IPS-11a (cell line): Measurements from ENCODE around the gene RBM39.
"Not testable (repeated sequence)": the region's sequence is repeated elsewhere in the genome, so short reads cannot be mapped to it uniquely, and the experiment has no call there.

Experiments
- H3K4me3 ChIP-seq: one replicate; pipeline ENCODE4 v1.5.1; 2013; ENCODE audit warnings: low read depth, low read length, control low read depth

RBM39 gene

DNA sequence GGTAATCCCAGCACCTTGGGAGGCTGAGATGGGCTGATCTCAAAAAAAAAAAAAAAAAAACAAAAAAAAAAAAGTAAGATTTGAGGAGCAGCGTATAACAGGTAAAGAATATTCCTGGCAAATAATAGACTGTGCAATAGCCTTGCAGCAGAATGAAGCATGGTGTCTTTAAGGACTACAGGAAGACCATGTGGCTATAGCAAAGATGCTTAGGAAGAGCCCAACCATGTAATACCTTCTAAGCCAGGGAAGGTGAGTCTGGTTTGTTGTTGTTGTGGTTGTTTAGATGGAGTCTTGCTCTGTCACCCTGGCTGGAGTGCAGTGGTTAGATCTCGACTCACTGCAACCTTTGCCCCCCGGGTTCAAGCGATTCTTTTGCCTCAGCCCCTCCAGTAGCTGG lies 14.3 kb upstream of the RBM39 start:
- no peak overlapping the region for H3K4me3 ChIP-seq

DNA sequence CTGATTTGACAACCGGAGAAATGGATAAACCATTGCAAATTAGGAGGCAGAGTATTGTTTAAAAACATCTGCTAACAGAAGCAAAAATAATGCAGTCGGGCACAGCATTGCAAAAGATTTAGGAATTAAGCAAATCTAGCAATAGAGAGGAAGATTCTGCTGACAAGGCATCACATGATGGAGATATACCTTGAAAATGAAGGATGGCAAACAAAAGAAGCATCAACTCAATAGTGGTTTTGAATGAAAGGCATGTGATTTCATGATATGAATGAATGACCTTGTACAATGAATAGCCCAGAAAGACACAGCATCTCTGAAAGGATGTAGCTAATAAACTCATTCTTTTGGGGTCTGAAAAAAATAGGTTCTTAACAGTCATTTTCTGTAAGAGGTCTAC lies 8.6 kb upstream of the RBM39 start:
- H3K4me3 ChIP-seq, result no peak overlapping the region

DNA sequence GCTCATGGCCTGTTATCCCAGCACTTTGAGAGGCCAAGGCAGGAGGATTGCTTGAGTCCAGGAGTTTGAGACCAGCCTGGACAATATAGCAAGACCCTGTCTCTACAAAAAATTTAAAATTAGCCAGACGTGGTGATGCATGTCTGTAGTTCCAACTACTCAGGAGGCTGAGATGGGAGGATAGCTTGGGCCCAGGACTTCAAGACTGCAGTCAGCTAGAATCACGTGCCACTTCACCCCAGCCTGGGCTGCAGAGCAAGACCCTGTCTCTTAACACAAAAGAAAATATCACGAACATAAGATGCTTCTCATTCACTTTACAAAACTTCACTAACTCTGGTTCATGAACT lies 2.4 kb upstream of the RBM39 start:
- not testable (repeated sequence) for H3K4me3 ChIP-seq

DNA sequence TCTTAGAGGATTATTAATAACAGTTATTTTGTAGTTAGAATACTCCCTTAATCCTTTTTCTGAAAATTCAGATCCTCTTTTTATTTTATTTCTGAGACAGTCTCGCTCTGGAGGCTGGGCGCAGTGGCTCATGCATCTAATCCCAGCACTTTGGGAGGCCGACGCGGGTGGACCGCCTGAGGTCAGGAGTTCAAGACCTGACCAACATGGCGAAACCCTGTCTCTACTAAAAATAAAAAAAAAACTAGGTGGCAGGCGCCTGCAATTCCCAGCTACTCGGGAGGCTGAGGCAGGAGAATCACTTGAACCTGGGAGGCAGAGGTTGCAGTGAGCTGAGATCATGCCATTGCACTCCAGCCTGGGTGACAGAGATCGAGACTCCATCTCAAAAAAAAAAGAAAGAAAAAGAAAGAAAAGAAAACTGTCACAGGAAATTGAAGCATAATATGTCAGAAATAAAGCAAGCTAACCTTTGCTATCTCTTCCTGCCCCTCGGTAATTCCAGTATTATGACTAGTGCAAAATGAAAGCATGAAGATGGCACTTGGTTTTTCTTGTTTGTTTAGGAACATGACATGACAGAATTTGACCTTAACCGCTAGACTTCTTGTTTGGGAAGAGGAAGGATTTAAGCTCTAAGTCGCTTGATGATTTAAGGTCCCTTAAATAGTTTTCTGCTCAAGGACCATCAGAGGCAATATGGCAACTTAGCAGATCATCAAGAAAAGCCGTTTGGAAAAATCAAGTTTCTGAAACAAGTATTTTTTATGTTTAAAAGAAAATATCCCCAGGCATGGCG lies 1.8 kb upstream of the RBM39 start:
- no peak overlapping the region for H3K4me3 ChIP-seq

DNA sequence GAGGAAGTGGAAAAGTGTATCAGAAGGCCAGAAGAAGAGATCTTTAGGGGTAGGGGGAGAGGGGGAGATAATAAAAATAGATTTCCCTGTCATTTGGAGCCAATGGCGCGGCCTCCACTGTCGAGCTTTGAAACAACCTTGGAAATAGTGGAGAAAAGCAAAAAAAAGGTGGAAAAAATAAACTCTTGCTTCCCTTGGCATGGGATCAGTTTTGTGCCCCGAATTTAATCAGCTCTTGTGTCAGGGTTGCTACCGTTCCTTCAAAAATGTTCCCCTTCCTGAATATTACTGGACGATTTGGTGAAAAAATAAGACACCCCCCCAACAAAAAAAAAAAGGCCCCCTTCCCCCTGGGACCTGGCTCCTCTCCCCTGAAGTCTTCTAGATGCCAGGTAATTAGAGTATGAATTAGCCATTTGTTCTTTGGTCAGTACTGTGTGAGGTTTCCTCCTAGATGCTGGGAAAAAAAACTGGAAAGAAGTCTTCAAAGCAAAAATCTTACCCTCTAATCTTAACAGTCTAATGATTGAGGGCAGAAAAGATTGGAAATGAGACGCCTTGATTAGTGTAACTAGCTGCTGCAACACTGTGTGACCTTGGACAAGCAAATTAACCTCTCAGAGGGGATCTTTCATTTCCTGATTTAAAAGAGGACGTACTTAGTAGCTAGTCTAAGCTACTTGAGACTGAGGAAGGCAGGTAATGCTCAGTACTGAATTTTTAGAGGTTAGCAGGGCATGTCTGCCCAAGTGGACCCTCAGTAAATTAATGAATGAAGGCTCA lies 872 bp upstream of the RBM39 start:
- H3K4me3 ChIP-seq, result peak overlapping the region; percentile 55

DNA sequence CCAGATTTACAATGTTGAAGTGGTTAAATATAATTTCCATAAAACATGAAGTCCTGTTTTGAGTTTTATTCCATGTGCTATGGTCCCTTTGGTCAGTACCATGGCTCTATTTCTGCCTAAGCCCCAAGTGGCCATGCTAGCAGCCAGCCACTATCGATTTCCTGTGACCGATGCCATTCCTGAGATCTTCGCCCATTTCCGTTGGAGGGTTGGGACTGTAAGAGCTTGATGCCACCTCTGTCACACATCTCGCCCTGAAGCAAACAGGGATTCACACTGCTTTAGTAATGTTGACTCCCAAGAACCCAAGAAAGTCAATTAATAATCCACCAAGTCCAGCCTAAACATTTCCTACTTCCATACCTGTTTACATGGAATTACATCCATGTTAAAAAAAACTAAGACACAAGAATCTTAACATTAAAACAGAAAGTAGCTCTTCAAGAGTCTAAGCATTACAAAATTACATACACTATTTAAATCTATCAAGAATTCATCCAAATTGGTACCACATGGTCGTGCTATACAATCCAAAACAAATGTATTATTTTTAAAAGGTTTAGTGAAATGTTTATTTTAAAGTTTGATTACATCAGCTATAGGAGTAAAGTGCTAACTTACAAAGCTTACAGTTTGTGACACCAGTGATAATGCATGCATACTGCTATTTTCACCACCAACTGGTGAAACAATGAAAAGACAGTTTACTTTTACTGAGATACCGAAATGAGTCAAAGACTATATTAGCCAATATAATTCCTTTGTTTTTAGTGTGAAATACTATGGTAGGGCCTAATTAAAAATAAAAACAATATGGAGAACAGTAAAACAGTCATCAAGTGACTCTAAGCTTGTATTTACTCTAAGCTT lies 2.5 kb downstream of the RBM39 start:
- no peak overlapping the region for H3K4me3 ChIP-seq

DNA sequence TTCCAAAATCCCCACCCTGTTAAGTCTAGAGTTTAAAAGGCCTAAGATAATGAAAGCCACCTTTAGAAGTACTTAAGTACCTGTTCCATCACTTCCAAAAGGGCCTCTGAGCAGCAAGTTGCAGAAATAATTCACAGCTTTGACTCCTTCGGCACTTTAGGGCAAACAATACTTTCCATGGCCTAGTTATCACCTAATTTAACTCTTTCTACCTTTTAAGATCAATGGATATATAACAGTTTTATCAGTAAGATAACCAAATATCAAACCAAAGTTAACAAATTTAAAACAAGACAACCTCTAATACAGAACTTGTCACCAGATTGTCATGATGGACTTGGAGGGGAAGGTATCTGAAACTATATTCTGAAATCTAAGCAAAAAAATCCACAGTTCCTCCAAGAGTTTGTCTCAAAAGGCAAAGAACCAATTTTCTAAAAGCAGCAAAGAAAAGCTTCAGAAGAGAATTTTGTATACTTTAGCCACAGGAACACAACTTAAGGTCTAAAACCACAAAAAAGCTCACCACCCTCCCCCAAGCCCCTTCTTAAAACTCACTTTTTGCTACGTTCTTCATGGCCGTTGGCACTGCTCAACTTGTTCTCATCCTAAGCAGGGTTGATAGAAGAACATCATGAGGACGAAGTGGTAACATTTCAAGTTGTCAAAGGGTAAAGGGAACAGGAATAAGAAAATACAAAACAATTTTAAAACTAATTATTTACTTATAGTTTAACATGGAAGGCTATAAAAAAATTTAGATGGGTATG lies 3.5 kb downstream of the RBM39 start:
- H3K4me3 ChIP-seq, result no peak overlapping the region

DNA sequence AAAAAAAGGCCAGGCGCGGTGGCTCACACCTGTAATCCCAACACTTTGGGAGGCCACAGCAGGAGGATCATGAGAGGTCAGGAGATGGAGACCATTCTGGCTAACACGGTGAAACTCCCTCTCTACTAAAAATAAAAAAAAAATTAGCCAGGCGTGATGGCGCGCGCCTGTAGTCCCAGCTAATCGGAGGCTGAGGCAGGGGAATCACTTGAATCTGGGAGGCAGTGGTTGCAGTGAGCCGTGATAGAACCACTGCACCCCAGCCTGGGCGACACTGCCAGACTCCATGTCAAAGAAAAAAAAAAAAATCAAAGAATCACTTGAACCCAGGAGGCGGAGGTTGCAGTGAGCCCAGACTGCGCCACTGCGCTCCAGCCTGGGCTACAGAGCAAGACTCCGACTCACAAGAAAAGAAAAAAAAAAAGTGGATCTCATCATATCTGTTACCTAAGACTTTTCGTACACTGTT lies 4.2 kb downstream of the RBM39 start:
- no peak overlapping the region for H3K4me3 ChIP-seq

DNA sequence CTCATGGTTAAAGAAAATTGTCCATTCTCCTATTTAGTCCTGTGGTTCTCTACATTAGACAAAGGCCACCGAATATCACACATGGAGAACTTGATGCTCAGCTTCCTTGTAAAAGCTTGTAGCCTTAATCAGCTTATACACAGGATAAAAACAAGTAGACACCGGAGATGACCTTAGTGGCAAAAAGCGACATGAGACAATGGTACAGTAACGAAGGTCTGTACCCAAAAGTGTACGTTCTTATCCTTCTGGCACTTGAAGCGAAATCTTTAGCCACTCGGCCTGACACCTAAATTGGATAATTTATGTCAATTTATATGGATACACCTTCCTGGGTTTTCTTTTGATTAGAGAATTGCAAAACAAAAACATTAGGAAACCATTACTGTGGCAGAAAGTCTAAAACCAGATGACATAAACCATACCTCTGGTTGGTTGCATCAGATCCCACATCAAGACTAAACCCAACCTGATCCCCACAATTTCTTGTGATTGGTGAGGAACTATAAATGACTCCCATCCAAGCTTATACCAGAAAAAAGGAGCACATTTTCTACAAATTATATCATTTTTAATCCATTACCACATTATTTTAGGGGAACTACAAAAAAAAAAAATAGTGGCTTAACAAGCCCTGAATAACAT lies 6.1 kb downstream of the RBM39 start:
- H3K4me3 ChIP-seq, result no peak overlapping the region

DNA sequence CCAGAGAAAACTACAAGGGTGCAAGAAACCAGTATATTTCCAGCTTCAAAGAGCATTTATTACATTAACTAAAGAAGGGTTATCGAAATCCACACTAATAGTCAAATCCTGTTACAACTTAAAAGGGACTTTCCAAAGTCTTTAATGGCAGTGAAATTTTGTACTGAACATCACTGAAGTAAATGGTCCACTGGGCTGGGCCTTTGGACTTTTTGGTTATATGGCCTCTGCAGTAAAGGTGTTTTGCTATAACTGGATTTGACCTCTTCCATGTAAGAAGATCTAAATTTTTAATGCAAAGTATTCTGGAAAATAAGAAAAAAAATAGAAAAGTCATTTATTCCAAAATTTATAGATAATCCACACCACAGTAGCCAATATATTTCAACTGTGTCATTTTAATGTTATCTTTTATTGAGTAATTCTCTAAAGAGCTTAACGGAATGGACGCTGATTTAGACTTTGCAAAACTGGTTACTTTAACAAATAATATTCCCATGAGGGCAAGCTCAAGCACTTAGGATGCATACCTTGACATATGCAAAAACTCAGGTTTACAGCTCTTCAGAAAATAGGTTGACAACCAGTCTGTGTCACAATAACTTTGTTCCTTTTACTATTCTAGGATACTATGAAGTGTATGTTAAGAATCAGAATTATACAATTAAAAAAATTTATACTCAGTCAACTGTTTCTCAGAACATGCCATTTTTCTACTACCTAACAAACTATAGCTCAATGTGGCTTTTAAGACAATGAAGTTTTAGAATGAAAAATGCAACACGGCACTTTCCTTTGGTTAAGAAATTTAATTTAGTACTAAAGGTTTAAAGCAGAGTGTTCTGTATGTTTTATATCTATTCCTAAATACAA lies 7.0 kb downstream of the RBM39 start:
- H3K4me3 ChIP-seq, result no peak overlapping the region

DNA sequence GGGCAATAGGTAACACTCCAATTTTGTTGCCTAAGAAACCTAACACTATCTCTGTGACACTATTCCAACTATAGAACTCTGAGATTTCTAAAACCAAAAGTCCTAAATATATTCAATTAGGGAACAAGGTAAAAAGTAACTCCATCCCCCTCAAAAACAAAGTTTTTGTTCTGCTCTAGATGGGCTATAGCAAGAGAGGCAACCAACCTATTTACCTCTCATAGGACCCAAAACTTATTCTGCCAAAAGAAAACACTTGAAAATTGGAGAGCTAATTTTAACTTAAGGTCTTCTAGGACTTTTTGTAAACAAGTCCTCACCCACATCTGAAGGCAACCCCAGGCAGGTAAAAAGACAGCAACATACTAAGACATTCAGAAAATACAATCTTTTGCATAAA lies 7.7 kb downstream of the RBM39 start:
- no peak overlapping the region for H3K4me3 ChIP-seq

DNA sequence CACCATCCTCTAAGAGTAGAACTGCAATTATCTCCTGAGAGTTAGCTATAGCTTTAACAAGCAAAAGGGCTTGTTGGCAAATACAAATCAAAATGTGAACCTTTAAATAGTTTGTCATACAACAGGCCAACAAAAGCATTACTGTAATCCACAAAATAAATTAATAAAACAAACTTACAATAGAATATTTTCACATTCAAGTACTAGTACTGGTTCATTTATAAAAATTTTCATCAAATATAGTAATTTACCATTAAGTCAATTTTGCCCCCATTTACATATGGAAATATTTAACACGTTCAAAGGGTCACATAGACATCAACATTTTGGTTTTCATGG lies 9.4 kb downstream of the RBM39 start:
- no peak overlapping the region for H3K4me3 ChIP-seq

DNA sequence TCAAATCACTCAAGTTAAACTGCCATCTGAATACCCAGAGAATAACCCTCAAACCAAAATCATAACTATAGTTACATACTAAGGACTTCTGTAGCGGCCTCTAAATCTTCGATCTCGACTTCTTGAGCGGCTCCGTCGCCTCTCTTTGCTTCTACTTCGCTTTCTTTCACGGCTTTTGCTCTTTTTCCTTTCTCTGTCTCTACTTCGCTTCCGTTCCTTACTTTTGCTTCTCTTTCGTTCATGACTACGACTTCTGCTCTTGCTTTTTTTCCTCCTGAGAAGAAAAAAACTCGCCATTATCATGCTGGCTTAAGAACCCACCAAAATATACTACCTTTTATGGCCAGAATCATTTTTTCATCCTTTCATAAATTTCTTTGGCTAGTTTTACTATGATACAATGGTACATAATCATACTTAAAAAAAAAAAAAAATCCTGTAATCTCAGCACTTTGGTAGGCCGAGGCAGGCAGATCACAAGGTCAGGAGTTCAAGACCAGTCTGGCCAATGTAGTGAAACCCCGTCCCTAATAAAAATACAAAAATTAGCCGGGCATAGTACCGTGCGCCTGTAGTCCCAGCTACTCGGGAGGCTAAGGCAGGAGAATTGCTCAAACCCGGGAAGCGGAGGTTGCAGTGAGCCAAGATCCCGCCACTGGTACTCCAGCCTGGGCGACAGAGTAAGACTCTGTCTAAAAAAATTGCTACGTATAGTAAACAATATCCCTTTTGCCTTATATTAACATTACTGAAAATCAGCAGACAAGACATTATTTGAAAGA lies 10.0 kb downstream of the RBM39 start:
- H3K4me3 ChIP-seq, result no peak overlapping the region

DNA sequence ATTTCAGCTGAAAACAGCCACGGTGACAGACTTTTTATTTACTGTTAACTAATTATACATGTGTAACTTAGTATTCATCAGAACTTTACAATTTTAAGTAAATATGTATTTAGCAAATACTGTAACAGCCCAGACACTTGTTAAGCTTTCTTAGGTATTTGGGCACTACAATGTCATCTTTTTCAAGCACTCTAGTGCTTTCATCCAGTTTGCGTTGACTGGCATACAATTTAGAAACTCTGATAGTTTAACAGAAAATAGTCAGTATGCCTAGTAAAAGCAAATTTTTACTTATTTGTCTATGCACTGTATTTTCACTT lies 10.6 kb downstream of the RBM39 start:
- no peak overlapping the region for H3K4me3 ChIP-seq

DNA sequence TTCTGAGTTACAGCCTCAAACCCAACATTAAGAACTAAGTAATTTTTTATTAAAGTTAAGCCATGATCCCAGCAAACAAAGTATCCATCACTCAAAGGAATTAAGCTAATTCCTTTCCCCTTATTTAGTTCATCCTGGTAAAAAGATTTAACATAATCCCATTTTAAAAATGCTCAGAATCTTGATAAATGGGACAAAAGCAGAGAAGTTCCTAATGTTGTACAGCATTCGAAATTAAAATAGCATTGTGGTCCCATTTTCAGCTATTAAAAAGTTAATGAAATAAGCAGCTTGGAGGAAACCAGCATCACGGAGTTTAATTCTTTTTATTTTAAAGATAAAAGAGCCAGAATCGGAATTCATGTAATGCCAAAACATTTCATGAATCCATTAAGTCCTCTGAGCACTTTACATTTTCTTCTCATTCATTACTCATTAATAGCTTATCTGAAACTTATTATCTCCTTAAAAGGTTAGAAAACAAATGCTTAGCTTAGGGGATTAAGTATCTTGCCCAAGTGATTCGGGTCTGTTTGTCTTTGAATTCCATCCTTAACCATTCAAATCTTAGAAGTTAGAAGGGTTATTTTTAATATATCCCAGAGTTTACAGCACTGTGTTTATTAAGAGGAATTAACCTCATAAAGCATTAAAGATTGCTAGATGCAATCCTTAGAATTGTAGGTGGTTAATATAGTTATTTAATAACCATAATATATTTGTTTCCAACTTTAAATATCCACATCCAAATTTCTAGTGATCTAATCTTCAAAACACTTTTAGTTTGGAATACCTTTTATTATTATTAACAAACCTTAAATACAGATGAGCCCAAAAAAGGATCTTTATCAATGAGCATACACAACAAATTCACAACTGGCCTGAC lies 11.2 kb downstream of the RBM39 start:
- H3K4me3 ChIP-seq, result no peak overlapping the region

DNA sequence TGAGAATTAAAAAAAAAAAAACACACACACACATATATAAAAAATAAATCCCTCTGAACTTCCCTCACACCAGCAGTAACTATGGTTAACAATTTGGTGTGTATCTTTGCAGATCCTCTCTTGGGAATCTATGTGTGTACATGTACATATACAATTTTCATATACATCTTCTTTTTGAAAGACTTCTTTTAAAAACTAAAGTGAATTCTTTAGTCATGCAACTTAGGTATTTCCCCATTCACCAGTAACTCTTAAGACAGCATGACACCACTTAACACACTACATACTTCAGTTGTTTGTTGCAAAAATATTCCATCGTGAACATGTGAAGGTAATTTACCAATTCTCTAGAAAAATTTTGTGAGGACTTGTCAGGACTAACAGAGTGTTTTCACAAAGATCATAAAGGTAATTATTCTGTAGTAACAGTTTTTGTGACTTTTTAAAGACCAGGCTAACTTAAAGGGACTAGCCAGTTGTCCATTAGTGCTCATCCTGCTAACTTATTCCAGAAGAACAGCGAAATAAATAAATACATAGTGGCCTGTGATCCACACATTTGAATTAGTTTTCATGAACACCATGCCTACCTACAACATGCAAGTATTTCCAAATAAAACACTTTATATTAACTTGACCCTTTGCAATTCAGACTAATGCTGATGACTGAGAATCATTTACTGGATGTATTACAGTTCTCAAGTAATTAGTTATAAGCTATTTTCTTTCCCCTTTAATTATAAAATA lies 12.1 kb downstream of the RBM39 start:
- no peak overlapping the region for H3K4me3 ChIP-seq

DNA sequence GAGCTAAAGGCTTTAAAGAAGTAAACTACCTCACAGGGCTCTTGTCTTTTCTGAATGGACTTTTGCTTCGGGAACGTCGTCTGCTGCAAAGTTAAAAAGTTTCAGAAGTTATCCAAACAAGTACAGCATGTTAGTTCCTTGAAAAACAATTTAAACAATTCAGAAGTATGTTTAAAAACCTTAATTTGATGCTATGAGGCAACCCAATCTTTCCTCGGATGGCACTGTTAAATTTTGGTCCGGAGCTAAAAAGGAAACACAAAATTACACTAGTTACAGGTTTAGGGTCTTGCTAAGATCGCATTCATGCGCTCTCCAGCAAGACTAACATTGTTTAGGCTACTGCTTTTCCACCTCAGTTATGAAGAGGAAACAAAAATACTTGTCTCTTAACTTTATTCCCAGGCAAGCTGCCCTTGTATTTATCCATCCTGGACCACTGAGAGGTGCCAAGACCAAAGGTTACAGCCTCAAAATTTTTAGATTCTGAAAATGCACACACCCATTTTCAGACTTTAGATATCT lies 12.7 kb downstream of the RBM39 start:
- no peak overlapping the region for H3K4me3 ChIP-seq
